HG02885 (cell line): ENCODE measurements around the gene BET1.
"Not testable (repeated sequence)": the region's sequence is repeated elsewhere in the genome, so short reads cannot be mapped to it uniquely, and the experiment has no call there.

Source experiments
- ATAC-seq: cut with Tn5 transposase; IDR thresholded peaks from one replicate; pipeline ENCODE4 v1.9.1; 2021; ENCODE audit warnings: mild to moderate bottlenecking; ENCODE audit not compliant: unreplicated experiment, poor library complexity

BET1 gene

GRCh38 chr7:94004024-94004951 is at the start of gene BET1:
Gene BET1, minus strand, starts transcription at chr7:94004355. Its CDS starts 139 bp downstream, at chr7:94004216.
- ATAC-seq = peak; percentile 95

- ATAC-seq = no peak
Measured at GRCh38 chr7:94053532-94053931, 49.4 kb upstream of the BET1 start.

- peak; percentile 67 for ATAC-seq
Measured at GRCh38 chr7:94052398-94053180, 48.4 kb upstream of the BET1 start.

GRCh38 chr7:94050046-94050445 is 45.9 kb upstream of the BET1 start:
- ATAC-seq = peak; percentile 73

GRCh38 chr7:94049615-94050014 is 45.5 kb upstream of the BET1 start:
- peak; percentile 13 for ATAC-seq

- no peak for ATAC-seq
Measured at GRCh38 chr7:94048755-94049154, 44.6 kb upstream of the BET1 start.

GRCh38 chr7:94047956-94048355 is 43.8 kb upstream of the BET1 start:
- no peak for ATAC-seq

- ATAC-seq = no peak
Measured at GRCh38 chr7:94045581-94045980, 41.4 kb upstream of the BET1 start.

- no peak for ATAC-seq
Measured at GRCh38 chr7:94044806-94045205, 40.7 kb upstream of the BET1 start.

GRCh38 chr7:94043299-94043698 is 39.1 kb upstream of the BET1 start:
- no peak for ATAC-seq

- peak; percentile 97 for ATAC-seq
Measured at GRCh38 chr7:94042381-94042780, 38.2 kb upstream of the BET1 start.

- no peak for ATAC-seq
Measured at GRCh38 chr7:94041529-94041928, 37.4 kb upstream of the BET1 start.

- ATAC-seq = no peak
Measured at GRCh38 chr7:94040254-94040653, 36.1 kb upstream of the BET1 start.

- ATAC-seq = no peak
Measured at GRCh38 chr7:94039368-94040035, 35.3 kb upstream of the BET1 start.

GRCh38 chr7:94031865-94032264 is 27.7 kb upstream of the BET1 start:
- no peak for ATAC-seq

- ATAC-seq = no peak
Measured at GRCh38 chr7:94030634-94031033, 26.5 kb upstream of the BET1 start.

GRCh38 chr7:94029976-94030375 is 25.8 kb upstream of the BET1 start:
- no peak for ATAC-seq

- ATAC-seq = peak; percentile 60
Measured at GRCh38 chr7:94028768-94029167, 24.6 kb upstream of the BET1 start.

GRCh38 chr7:94026619-94027018 is 22.5 kb upstream of the BET1 start:
- not testable (repeated sequence) for ATAC-seq

- ATAC-seq = no peak
Measured at GRCh38 chr7:94022550-94022949, 18.4 kb upstream of the BET1 start.

GRCh38 chr7:94016786-94017185 is 12.6 kb upstream of the BET1 start:
- no peak for ATAC-seq
